ENCODE data around the gene HK3. TPM values are rescaled to one million over a fixed set of nuclear protein-coding genes. Genes with fewer than 3 reads are reported as not detected.
A peak's percentile ranks its signal among the peaks of the same experiment; 100 is the strongest.
"Not testable (repeated sequence)": the region's sequence is repeated elsewhere in the genome, so short reads cannot be mapped to it uniquely, and the experiment has no call there.

Gene HK3
- total RNA-seq, 1 donor from 2014 or later = not detected

- DNase-seq (ENCODE audit: extremely low read depth, low read depth, low spot score) = not testable (repeated sequence)
These were observed 28.5 kb downstream of the HK3 start for GRCh38 chr5:176870644-176871043.

GRCh38 chr5:176870110-176870591 is 29.0 kb downstream of the HK3 start:
- peak; percentile 14 for DNase-seq (ENCODE audit: extremely low read depth, low read depth, low spot score)

- DNase-seq (ENCODE audit: extremely low read depth, low read depth, low spot score) = no peak
These were observed 29.5 kb downstream of the HK3 start for GRCh38 chr5:176869501-176870109.

- DNase-seq (ENCODE audit: extremely low read depth, low read depth, low spot score) = no peak
These were observed 30.4 kb downstream of the HK3 start for GRCh38 chr5:176868731-176869130.

GRCh38 chr5:176868126-176868525 is 31.0 kb downstream of the HK3 start:
- no peak for DNase-seq (ENCODE audit: extremely low read depth, low read depth, low spot score)

- no peak for DNase-seq (ENCODE audit: extremely low read depth, low read depth, low spot score)
These were observed 32.3 kb downstream of the HK3 start for GRCh38 chr5:176866707-176867310.

GRCh38 chr5:176865964-176866363 is 33.2 kb downstream of the HK3 start:
- DNase-seq (ENCODE audit: extremely low read depth, low read depth, low spot score) = no peak

- no peak for DNase-seq (ENCODE audit: extremely low read depth, low read depth, low spot score)
These were observed 34.4 kb downstream of the HK3 start for GRCh38 chr5:176864755-176865154.

GRCh38 chr5:176863765-176864098 is 35.4 kb downstream of the HK3 start:
- DNase-seq (ENCODE audit: extremely low read depth, low read depth, low spot score) = no peak

- no peak for DNase-seq (ENCODE audit: extremely low read depth, low read depth, low spot score)
These were observed 35.9 kb downstream of the HK3 start for GRCh38 chr5:176863041-176863764.

- DNase-seq (ENCODE audit: extremely low read depth, low read depth, low spot score) = no peak
These were observed 36.7 kb downstream of the HK3 start for GRCh38 chr5:176862330-176862995.

- no peak for DNase-seq (ENCODE audit: extremely low read depth, low read depth, low spot score)
These were observed 37.9 kb downstream of the HK3 start for GRCh38 chr5:176861276-176861675.

- no peak for DNase-seq (ENCODE audit: extremely low read depth, low read depth, low spot score)
These were observed 38.8 kb downstream of the HK3 start for GRCh38 chr5:176860381-176860780.

GRCh38 chr5:176859916-176860315 is 39.2 kb downstream of the HK3 start:
- DNase-seq (ENCODE audit: extremely low read depth, low read depth, low spot score) = no peak

GRCh38 chr5:176857894-176858273 is 41.3 kb downstream of the HK3 start:
- no peak for DNase-seq (ENCODE audit: extremely low read depth, low read depth, low spot score)

GRCh38 chr5:176857216-176857893 is 41.8 kb downstream of the HK3 start:
- no peak for DNase-seq (ENCODE audit: extremely low read depth, low read depth, low spot score)

GRCh38 chr5:176856746-176857145 is 42.4 kb downstream of the HK3 start:
- no peak for DNase-seq (ENCODE audit: extremely low read depth, low read depth, low spot score)

- no peak for DNase-seq (ENCODE audit: extremely low read depth, low read depth, low spot score)
These were observed 43.5 kb downstream of the HK3 start for GRCh38 chr5:176855598-176855997.

- DNase-seq (ENCODE audit: extremely low read depth, low read depth, low spot score) = no peak
These were observed 45.0 kb downstream of the HK3 start for GRCh38 chr5:176854164-176854563.

- no peak for DNase-seq (ENCODE audit: extremely low read depth, low read depth, low spot score)
These were observed 45.9 kb downstream of the HK3 start for GRCh38 chr5:176853151-176853778.
